ENCODE results near the gene ME3. TPM values are rescaled to one million over a fixed set of nuclear protein-coding genes. Genes with fewer than 3 reads are reported as not detected.

Gene ME3
- total RNA-seq, 1 experiment from 2014 or later = 0.30 TPM

GRCh38 chr11:86458294-86459001, 214.0 kb downstream of the ME3 start:
- Histone ChIP-seq H4K20me1 (ENCODE audit: insufficient read depth) (no peaks in the 10 kb centered on the region), H3K4me2 (ENCODE audit: low read length) (no peak overlapping the region), H3K4me1 (ENCODE audit: control insufficient read depth in 1 of 2, insufficient read depth in 2 of 2, low read length in 2 of 2) (peaks cover 14 to 15% of the 10 kb centered on the region in 2 experiments), H3K27ac (ENCODE audit: low read depth, low read length) (no peak overlapping the region), H2AFZ (ENCODE audit: low read depth, low read length, poor library complexity, severe bottlenecking) (no peak overlapping the region), H3K9me3 (ENCODE audit: control insufficient read depth in 1 of 2, insufficient read depth in 1 of 2, low read depth in 1 of 2, low read length in 2 of 2) (no peaks in the 10 kb centered on the region), H3K9ac (ENCODE audit: low read length) (no peak overlapping the region), H3K27me3 (ENCODE audit: insufficient read depth, low read length) (no peaks in the 10 kb centered on the region), H3K4me3 (replicated peaks in 1 of 2; ENCODE audit: low read depth in 1 of 2, low read length in 2 of 2) (no peak overlapping the region), H3K79me2 (ENCODE audit: insufficient read depth, low read length) (no peaks in the 10 kb centered on the region), H3K36me3 (ENCODE audit: control insufficient read depth in 1 of 2, insufficient read depth in 2 of 2, low read length in 2 of 2) (no peaks in the 10 kb centered on the region), H3K9me2 (ENCODE audit: insufficient read depth) (no peaks in the 10 kb centered on the region)
- no peak for ATAC-seq
- POLR2A ChIA-PET = no interaction called here
- intact Hi-C loops (cut with micrococcal nuclease) = loop anchor here (10.0 kb wide), 1 partner anchor 604 kb away; the partner anchor contains the start of gene CCDC83
- RAD21 ChIA-PET (ENCODE audit: low non-redundant PET in 1 of 2, low total read pairs in 2 of 2, uncharacterized antibody in 2 of 2, unreplicated experiment in 2 of 2) = no interaction called here
- no TSS peak for BruUV-seq (replicated peaks)
- TF ChIP-seq ELF1 (IDR thresholded peaks at IDR 0.05; ENCODE audit: borderline replicate concordance, low read depth) = no peak
- no peak for TF ChIP-seq POLR2AphosphoS5 (IDR thresholded peaks at IDR 0.05; ENCODE audit: low read depth, low read length)
- TF ChIP-seq, protein P1, sequence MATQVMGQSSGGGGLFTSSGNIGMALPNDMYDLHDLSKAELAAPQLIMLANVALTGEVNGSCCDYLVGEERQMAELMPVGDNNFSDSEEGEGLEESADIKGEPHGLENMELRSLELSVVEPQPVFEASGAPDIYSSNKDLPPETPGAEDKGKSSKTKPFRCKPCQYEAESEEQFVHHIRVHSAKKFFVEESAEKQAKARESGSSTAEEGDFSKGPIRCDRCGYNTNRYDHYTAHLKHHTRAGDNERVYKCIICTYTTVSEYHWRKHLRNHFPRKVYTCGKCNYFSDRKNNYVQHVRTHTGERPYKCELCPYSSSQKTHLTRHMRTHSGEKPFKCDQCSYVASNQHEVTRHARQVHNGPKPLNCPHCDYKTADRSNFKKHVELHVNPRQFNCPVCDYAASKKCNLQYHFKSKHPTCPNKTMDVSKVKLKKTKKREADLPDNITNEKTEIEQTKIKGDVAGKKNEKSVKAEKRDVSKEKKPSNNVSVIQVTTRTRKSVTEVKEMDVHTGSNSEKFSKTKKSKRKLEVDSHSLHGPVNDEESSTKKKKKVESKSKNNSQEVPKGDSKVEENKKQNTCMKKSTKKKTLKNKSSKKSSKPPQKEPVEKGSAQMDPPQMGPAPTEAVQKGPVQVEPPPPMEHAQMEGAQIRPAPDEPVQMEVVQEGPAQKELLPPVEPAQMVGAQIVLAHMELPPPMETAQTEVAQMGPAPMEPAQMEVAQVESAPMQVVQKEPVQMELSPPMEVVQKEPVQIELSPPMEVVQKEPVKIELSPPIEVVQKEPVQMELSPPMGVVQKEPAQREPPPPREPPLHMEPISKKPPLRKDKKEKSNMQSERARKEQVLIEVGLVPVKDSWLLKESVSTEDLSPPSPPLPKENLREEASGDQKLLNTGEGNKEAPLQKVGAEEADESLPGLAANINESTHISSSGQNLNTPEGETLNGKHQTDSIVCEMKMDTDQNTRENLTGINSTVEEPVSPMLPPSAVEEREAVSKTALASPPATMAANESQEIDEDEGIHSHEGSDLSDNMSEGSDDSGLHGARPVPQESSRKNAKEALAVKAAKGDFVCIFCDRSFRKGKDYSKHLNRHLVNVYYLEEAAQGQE (IDR thresholded peaks at IDR 0.05; ENCODE audit: low read depth) = no peak
- TF ChIP-seq, protein P2, sequence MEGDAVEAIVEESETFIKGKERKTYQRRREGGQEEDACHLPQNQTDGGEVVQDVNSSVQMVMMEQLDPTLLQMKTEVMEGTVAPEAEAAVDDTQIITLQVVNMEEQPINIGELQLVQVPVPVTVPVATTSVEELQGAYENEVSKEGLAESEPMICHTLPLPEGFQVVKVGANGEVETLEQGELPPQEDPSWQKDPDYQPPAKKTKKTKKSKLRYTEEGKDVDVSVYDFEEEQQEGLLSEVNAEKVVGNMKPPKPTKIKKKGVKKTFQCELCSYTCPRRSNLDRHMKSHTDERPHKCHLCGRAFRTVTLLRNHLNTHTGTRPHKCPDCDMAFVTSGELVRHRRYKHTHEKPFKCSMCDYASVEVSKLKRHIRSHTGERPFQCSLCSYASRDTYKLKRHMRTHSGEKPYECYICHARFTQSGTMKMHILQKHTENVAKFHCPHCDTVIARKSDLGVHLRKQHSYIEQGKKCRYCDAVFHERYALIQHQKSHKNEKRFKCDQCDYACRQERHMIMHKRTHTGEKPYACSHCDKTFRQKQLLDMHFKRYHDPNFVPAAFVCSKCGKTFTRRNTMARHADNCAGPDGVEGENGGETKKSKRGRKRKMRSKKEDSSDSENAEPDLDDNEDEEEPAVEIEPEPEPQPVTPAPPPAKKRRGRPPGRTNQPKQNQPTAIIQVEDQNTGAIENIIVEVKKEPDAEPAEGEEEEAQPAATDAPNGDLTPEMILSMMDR (IDR thresholded peaks at IDR 0.05 in 2 of 3, conservative IDR thresholded peaks at IDR 0.05 in 1 of 3; ENCODE audit: borderline replicate concordance in 1 of 3, insufficient read depth in 1 of 3, low read depth in 2 of 3, low read length in 2 of 3) = no peak
- TF ChIP-seq, protein P3, sequence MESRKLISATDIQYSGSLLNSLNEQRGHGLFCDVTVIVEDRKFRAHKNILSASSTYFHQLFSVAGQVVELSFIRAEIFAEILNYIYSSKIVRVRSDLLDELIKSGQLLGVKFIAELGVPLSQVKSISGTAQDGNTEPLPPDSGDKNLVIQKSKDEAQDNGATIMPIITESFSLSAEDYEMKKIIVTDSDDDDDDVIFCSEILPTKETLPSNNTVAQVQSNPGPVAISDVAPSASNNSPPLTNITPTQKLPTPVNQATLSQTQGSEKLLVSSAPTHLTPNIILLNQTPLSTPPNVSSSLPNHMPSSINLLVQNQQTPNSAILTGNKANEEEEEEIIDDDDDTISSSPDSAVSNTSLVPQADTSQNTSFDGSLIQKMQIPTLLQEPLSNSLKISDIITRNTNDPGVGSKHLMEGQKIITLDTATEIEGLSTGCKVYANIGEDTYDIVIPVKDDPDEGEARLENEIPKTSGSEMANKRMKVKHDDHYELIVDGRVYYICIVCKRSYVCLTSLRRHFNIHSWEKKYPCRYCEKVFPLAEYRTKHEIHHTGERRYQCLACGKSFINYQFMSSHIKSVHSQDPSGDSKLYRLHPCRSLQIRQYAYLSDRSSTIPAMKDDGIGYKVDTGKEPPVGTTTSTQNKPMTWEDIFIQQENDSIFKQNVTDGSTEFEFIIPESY (IDR thresholded peaks at IDR 0.05; ENCODE audit: extremely low read depth, insufficient replicate concordance, low read length) = no peak
- TF ChIP-seq ZNF274 (IDR thresholded peaks at IDR 0.05; ENCODE audit: low read depth, low read length) = no peak
- TF ChIP-seq EZH2phosphoT487 (IDR thresholded peaks at IDR 0.05; ENCODE audit: borderline replicate concordance) = no peak
- TF ChIP-seq EZH2 (IDR thresholded peaks at IDR 0.05) = no peak
- TF ChIP-seq, protein P4, sequence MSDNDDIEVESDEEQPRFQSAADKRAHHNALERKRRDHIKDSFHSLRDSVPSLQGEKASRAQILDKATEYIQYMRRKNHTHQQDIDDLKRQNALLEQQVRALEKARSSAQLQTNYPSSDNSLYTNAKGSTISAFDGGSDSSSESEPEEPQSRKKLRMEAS (IDR thresholded peaks at IDR 0.05) = no peak
- no peak for TF ChIP-seq CBX3 (IDR thresholded peaks at IDR 0.05; ENCODE audit: low read depth)
- no peak for TF ChIP-seq FOSL1 (IDR thresholded peaks at IDR 0.05; ENCODE audit: low read depth)
- no peak for TF ChIP-seq YY1 (IDR thresholded peaks at IDR 0.05; ENCODE audit: extremely low read depth, insufficient replicate concordance, low read depth, low read length)
- no peak for DNase-seq (ENCODE audit: low read depth, low spot score)
- CTCF ChIA-PET = interaction anchor here (0.8 to 5.3 kb wide), 3 partner anchors 114 to 175 kb away, joined by 3 to 27 read pairs (median 14); no protein-coding TSS in a partner anchor

Measured in HCT116 (cell line).